Activated CD8-positive, alpha-beta T cell treated with anti-CD3 and anti-CD28 coated beads, Interleukin-2, amount 10 ng/mL, durations not matched to agents 7 days and 5 days (primary cell): ENCODE measurements around the gene SLC4A8. TPM values are rescaled to one million over a fixed set of nuclear protein-coding genes. Genes with fewer than 3 reads are reported as not detected.

Experiments used
- ATAC-seq: fragments of 150-1000 bp; cut with Tn5 transposase; one replicate; pipeline ENCODE4 v1.10.0; 2021; ENCODE audit warnings: moderate library complexity
- CTCF ChIA-PET: fragments of 350-600 bp; sonication (Branson Sonifier 250); formaldehyde crosslinking; loops from one replicate; lab custom pipeline; 2021; ENCODE audit warnings: antibody characterized with exemption; lab: Charles Lee
- POLR2A ChIA-PET: fragments of 350-600 bp; sonication (Branson Sonifier 250); formaldehyde crosslinking; loops from one replicate; lab custom pipeline; 2021; ENCODE audit warnings: antibody characterized with exemption; lab: Charles Lee
- DNase-seq: peaks from one replicate; pipeline ENCODE4 v3.0.0-alpha.2; 2020
- H3K27ac Mint-ChIP-seq: one replicate; pipeline ENCODE4 v1.8.0; 2021; ENCODE audit warnings: mild to moderate bottlenecking, mixed read lengths
- H3K27me3 Mint-ChIP-seq: one replicate; pipeline ENCODE4 v1.8.0; 2021; ENCODE audit warnings: low read depth, mixed read lengths
- H3K36me3 Mint-ChIP-seq: one replicate; pipeline ENCODE4 v1.8.0; 2021; ENCODE audit warnings: low read depth, mixed read lengths
- H3K4me1 Mint-ChIP-seq: one replicate; pipeline ENCODE4 v1.8.0; 2021; ENCODE audit warnings: low read depth, mixed read lengths
- H3K4me3 Mint-ChIP-seq: one replicate; pipeline ENCODE4 v1.8.0; 2021; ENCODE audit warnings: mild to moderate bottlenecking, mixed read lengths
- H3K9me3 Mint-ChIP-seq: one replicate; pipeline ENCODE4 v1.8.0; 2022; ENCODE audit warnings: mixed read lengths; ENCODE audit not compliant: insufficient read depth
- total RNA-seq, 2 experiments: library from RNA; stranded (reverse); gene quantifications; one replicate each; pipeline ENCODE4 v1.2.3, GENCODE V29; 2021

The SLC4A8 gene
- total RNA-seq, 2 experiments from 2014 or later: 11.4 to 12.6 TPM

DNA sequence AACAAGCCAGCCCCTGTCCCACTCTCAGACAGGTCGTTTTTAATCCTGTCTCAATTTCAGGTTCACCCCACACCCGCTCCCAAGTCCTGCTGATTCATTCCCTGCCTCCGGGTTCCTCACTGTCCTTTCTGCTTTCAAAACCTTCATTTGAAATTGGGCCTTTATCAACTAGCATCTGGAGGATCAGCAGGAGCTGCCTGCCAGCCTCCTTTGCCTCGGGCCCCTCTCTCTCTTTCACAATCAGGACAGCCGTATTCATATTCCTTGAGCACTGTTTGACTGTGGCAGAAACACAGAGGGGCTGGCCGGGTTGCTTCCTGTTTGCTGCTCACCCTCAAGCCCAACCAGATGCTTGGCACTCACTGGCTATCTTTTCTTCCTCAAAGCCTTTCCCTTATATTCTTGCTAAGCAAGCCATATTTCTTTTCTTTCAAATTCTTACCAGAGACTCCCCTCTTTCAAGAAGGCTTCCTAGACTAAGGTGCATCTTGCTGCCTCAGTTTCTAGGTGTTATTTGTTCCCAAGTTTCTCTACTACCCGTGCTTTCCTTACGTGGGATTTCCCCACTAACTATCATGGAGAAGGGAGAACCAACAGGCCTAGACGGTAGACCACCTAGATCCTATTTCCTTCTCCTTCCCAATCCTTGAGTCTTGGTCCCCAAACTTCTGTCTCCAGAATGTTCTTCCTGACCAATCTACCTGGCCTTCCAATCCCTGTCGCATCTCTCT lies 36.4 kb upstream of the SLC4A8 start:
- Mint-ChIP-seq H3K4me3 (no peak overlapping the region), H3K27ac (peak overlapping the region; percentile 17), H3K27me3 (no peaks in the 10 kb centered on the region), H3K9me3 (no peaks in the 10 kb centered on the region), H3K36me3 (peaks cover 37% of the 10 kb centered on the region), H3K4me1 (peaks cover 72% of the 10 kb centered on the region)
- no peak for ATAC-seq
- CTCF ChIA-PET: interaction anchor here (1.6 to 2.6 kb wide), 3 partner anchors 10 to 47 kb away, joined by 3 to 8 read pairs (median 5); no protein-coding TSS in a partner anchor
- POLR2A ChIA-PET: no interaction called here
- peak; percentile 27 for DNase-seq

DNA sequence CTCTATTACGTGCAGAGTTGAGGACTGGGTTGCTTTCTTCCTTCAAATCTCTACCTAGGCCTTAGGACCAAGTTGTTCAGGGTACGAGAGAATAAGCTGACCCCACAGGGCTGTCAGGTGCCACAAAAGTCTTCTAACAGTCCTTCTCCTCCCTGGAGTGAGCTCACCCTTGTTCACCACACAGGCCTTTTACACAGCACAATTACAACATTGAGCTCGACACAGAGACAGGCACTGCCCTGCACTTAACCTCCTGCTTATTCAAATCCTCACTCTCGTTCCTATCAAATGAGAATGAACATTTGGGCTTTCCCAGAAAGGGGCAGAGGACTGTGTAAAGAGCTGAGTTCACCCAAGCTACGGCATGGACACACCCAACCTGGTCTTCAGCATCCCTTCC lies 35.8 kb upstream of the SLC4A8 start:
- Mint-ChIP-seq H3K9me3 (no peaks in the 10 kb centered on the region), H3K27me3 (no peaks in the 10 kb centered on the region), H3K4me1 (peaks cover 72% of the 10 kb centered on the region), H3K36me3 (peaks cover 35% of the 10 kb centered on the region), H3K27ac (peak overlapping the region; percentile 17), H3K4me3 (no peak overlapping the region)
- POLR2A ChIA-PET: interaction anchor here (0.7 kb wide), 1 partner anchor 70 kb away, joined by 3 read pairs; no protein-coding TSS in a partner anchor
- DNase-seq: no peak
- no peak for ATAC-seq
- CTCF ChIA-PET: interaction anchor here (1.6 to 2.6 kb wide), 3 partner anchors 10 to 48 kb away, joined by 3 to 8 read pairs (median 5); no protein-coding TSS in a partner anchor

DNA sequence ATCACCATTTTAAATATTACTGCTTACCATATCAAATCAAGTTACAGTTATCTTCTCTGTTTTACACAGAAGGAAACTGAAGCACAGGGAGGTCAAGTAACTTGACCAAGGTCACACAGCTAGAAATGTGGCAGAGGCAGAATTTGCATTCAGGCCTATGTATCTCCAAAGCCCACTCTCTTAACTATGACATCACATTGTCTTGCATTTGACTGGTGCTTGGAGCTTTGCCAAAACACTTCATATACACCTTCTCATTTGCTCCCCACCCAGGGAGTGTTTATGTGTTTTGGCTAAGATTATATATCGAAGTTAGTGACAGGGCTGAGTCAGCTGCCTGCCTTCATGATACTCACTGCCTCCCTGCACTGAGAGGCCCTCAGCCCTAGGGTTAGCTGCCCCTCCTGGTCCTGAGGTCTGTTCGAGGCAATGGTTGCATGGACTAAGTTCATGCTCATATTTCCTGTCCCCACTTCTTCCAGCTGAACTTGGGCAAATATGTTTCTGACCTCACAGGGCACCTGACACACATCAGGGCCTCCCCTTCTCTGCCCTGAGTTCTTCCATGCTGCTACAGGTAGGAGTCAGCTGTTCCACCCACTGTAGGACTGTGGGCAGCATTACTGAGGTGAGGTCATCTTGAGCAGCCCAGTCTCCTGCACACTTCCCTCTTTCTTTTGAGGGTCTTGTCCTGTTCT lies 35.2 kb upstream of the SLC4A8 start:
- H3K36me3 Mint-ChIP-seq: peaks cover 30% of the 10 kb centered on the region
- ChIA-PET POLR2A (interaction anchor here (0.7 kb wide), 1 partner anchor 71 kb away, joined by 3 read pairs; no protein-coding TSS in a partner anchor), CTCF (interaction anchor here (1.6 to 2.6 kb wide), 4 partner anchors 11 to 48 kb away, joined by 3 to 9 read pairs (median 6); no protein-coding TSS in a partner anchor)
- no peaks in the 10 kb centered on the region for H3K27me3 Mint-ChIP-seq
- DNase-seq (peak; percentile 33), ATAC-seq (no peak)
- H3K4me3 Mint-ChIP-seq: peak overlapping the region; percentile 23
- no peaks in the 10 kb centered on the region for H3K9me3 Mint-ChIP-seq
- peak overlapping the region; percentile 39 for H3K27ac Mint-ChIP-seq
- peaks cover 73% of the 10 kb centered on the region for H3K4me1 Mint-ChIP-seq

DNA sequence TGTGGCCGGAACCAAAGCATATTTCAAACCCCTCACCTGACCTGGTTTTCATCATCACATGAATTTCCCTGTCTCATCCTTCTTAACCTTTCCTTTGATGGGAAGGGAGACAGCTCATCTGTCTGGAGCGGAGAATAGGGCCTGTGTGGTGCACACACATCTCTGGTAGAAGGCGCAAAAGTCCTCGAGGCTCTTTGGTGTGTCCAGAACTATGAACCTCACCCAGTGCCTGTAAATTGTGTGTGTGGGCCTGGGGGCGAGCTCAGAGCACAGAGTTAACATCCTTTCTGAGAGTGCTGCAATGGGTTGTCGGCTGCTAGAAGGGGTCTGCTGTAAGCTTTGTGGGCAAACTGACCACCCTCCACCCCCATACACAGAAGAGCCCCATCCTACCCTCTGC lies 34.2 kb upstream of the SLC4A8 start:
- Mint-ChIP-seq H3K9me3 (no peaks in the 10 kb centered on the region), H3K27me3 (no peaks in the 10 kb centered on the region), H3K4me3 (peak overlapping the region; percentile 94), H3K27ac (peak overlapping the region; percentile 90), H3K4me1 (peaks cover 80% of the 10 kb centered on the region), H3K36me3 (peaks cover 28% of the 10 kb centered on the region)
- DNase-seq (no peak), ATAC-seq (no peak)
- POLR2A ChIA-PET: interaction anchor here (1.1 to 1.3 kb wide), 3 partner anchors 22 to 67 kb away, joined by 3 to 4 read pairs (median 4); no protein-coding TSS in a partner anchor
- CTCF ChIA-PET: interaction anchor here (1.2 to 2.6 kb wide), 3 partner anchors 18 to 180 kb away, joined by 3 to 9 read pairs (median 8); no protein-coding TSS in a partner anchor

DNA sequence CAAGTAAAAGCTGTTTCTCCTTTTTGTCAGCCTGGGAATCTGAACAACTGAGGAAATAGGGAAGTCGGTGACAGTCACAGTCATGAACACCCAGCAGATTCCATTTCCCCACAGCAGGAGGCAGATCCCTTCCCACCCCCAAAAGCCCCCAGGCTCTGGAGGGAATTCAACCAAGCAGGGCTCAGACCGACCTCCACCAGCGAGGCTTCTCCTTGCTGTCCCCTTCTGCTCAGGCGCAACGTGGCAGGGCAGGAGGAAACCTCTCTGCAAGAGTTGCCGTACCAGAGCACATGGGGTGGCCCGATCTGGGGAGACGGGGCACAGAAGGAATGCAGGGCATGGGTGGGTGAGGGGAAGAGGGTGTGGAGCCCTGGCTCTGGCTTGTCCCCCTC lies 33.7 kb upstream of the SLC4A8 start:
- ATAC-seq: peak; percentile 30
- peaks cover 83% of the 10 kb centered on the region for H3K4me1 Mint-ChIP-seq
- no peaks in the 10 kb centered on the region for H3K9me3 Mint-ChIP-seq
- H3K4me3 Mint-ChIP-seq: peak overlapping the region; percentile 94
- H3K36me3 Mint-ChIP-seq: peaks cover 27% of the 10 kb centered on the region
- H3K27me3 Mint-ChIP-seq: no peaks in the 10 kb centered on the region
- H3K27ac Mint-ChIP-seq: peak overlapping the region; percentile 90
- CTCF ChIA-PET: interaction anchor here (1.0 to 2.6 kb wide), 5 partner anchors 19 to 535 kb away, joined by 3 to 9 read pairs (median 3); no protein-coding TSS in a partner anchor
- peak; percentile 54 for DNase-seq
- POLR2A ChIA-PET: interaction anchor here (1.1 to 1.3 kb wide), 3 partner anchors 22 to 67 kb away, joined by 3 to 4 read pairs (median 4); no protein-coding TSS in a partner anchor

DNA sequence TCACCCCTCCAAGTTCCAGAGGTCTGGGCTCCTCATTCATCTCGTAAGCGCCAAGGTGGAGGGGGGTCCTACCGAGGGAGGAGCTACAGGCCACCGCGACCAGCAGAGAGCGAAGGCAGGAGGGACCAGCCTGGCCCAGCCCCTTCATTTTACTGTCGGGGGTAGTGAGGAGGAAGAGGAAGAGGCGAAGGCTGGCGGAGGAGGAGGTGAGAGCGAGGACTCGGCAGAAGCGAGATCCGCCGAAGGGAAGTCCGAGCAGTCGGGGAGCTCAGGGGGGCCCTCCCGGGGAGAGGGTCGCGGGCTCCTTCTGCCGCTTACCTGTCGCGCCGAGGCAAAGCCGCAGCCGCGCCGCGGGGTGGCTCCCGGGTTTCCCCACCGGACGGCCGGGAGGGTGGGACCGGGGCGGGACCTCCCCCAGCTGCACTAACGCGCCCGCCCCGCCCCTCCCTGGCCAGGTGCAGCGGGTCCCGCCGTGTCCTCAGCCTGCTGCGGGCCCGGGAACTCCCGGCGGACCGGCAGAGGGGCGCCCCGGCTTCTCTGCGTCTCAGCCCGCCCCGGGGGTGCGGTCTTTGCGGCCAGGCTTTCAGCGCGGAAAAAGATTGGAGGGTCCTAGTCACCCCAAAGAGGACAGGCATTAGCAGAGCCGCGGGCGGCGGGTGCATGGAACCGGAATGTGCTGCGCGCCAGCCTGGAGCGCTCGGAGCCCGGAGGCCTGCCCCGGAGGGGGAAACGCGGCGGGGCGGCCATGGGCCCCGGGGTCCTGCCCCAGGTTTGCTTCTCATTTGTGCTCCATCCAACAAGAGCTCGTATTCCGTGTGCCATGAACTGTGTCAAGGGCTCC lies 33.1 kb upstream of the SLC4A8 start, which contains the start of gene GALNT6:
TSS of gene GALNT6 (minus strand) at position 124 of the 841 bp plus-strand sequence. CDS start 11,625 bp downstream, outside the sequence.
- Mint-ChIP-seq H3K27me3 (no peaks in the 10 kb centered on the region), H3K36me3 (peaks cover 23% of the 10 kb centered on the region), H3K4me1 (peaks cover 83% of the 10 kb centered on the region), H3K9me3 (no peaks in the 10 kb centered on the region), H3K27ac (peak within 1 kb of the TSS; percentile 90), H3K4me3 (peak within 1 kb of the TSS; percentile 94)
- ATAC-seq: peak; percentile 76
- POLR2A ChIA-PET: interaction anchor here (1.0 to 1.7 kb wide), 6 partner anchors 9 to 68 kb away, joined by 3 to 5 read pairs (median 4); no protein-coding TSS in a partner anchor
- DNase-seq: peak; percentile 76
- CTCF ChIA-PET: interaction anchor here (1.0 to 1.9 kb wide), 4 partner anchors 23 to 535 kb away, joined by 3 to 9 read pairs (median 3); no protein-coding TSS in a partner anchor

DNA sequence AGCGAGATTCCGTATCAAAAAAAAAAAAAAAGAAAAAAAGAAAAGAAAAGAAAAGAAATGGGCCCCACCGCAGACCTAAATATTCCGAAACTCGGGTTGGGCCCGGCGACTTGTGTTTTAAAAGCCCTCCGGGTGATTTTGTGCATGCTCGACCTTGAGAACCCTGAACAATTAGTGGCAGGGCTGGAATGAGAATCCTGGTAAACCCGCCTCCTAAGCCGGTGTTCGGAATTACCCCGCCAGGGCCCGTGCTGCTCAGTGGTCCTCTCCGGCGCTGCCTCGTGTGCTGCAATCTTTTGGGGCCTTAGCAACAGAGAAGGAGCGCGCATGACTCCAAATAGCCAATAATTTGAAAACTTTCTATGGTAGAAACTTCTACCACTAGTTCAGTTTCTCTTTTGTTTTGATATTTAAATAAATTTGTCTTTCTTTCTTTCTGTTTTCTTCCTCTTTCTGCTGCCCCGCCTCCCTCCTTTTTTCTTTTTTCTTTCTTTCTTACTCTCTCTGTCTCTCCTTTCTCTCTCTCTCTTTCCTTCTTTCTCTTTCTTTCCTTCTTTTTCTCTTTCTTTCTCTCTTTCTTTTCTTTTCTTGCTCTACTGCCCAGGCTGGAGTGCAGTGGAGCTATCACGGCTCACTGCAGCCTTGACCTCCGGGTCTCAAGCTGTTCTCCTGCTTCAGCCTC lies 31.9 kb upstream of the SLC4A8 start:
- Mint-ChIP-seq H3K36me3 (peaks cover 18% of the 10 kb centered on the region), H3K4me1 (peaks cover 74% of the 10 kb centered on the region), H3K27me3 (no peaks in the 10 kb centered on the region), H3K27ac (peak overlapping the region; percentile 97), H3K4me3 (peak overlapping the region; percentile 84), H3K9me3 (no peaks in the 10 kb centered on the region)
- CTCF ChIA-PET: interaction anchor here (0.9 to 1.6 kb wide), 3 partner anchors 24 to 140 kb away, joined by 3 to 6 read pairs (median 4); no protein-coding TSS in a partner anchor
- DNase-seq: peak; percentile 57
- ATAC-seq: peak; percentile 28
- POLR2A ChIA-PET: interaction anchor here (0.7 to 1.7 kb wide), 5 partner anchors 10 to 70 kb away, joined by 3 to 5 read pairs (median 4); no protein-coding TSS in a partner anchor

DNA sequence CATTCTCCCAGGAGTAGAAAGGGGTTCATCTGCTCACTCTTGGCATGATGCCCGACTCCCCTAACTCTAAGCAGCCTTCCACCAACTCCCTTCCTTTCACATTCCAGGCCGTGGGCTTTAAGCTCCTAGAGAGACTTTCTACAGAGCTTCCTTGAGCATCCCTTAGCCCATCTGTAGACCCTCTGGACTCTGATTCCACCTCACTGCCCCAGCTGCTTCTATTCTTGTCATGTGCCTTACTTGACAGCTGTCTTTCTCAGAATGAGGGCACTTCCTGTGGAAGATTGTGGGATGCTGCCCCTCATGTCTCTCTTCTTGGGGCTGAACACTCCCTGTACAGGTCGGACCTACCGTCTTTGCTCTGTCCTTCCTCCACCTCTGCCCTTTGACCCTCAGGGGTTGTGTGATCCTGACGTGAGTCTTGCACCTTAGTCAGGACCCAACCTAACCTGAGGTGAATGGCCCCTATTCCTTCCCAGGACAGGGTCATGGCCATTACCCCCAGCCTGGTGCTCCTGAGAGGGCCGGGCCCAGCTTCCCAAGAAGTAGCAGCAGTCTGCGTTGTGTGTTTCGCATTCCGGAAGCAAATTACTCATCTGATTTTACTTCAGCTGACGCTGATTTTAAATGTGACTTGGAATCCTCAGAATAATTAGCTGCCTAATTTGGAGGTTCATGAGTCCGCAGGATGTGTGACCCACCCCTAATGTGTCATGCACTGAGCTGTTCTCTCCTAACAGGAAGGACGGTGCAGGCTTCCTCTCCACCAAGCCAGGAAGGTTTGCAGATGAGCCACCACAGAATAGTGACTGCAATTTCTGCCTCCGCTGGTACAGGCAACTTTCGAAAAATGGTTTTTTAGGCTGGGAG lies 30.7 kb upstream of the SLC4A8 start:
- peaks cover 9% of the 10 kb centered on the region for H3K36me3 Mint-ChIP-seq
- peaks cover 62% of the 10 kb centered on the region for H3K4me1 Mint-ChIP-seq
- CTCF ChIA-PET: interaction anchor here (0.9 to 7.0 kb wide), 8 partner anchors 10 to 723 kb away, joined by 3 to 43 read pairs (median 4); no protein-coding TSS in a partner anchor
- peak overlapping the region; percentile 84 for H3K4me3 Mint-ChIP-seq
- no peaks in the 10 kb centered on the region for H3K9me3 Mint-ChIP-seq
- POLR2A ChIA-PET: interaction anchor here (1.2 kb wide), 1 partner anchor 71 kb away, joined by 4 read pairs; no protein-coding TSS in a partner anchor
- DNase-seq: peak; percentile 70
- peak overlapping the region; percentile 97 for H3K27ac Mint-ChIP-seq
- H3K27me3 Mint-ChIP-seq: no peaks in the 10 kb centered on the region
- peak; percentile 24 for ATAC-seq
